Keratinocyte (primary cell): ENCODE measurements around the gene PIK3AP1.

Source experiments
- EZH2 ChIP-seq: IDR thresholded peaks from one replicate; pipeline ENCODE4 v1.6.1; 2012; ENCODE audit warnings: inconsistent platforms, mild to moderate bottlenecking, low read length, moderate library complexity
- TF ChIP-seq, protein P1 (sequence below), 3 experiments: IDR thresholded peaks in 1 of 3; conservative IDR thresholded peaks in 1 of 3; optimal IDR thresholded peaks in 1 of 3; 2 replicates in 2 of 3; 3 replicates in 1 of 3; pipeline versions ENCODE3 to v1.5.1; 2011; ENCODE audit warnings: low read length in 3 of 3, mild to moderate bottlenecking in 3 of 3, moderate library complexity in 2 of 3, control low read depth in 1 of 3, inconsistent platforms in 1 of 3; ENCODE audit not compliant: insufficient read depth in 2 of 3; ENCODE audit errors: extremely low read depth in 1 of 3

DNA sequence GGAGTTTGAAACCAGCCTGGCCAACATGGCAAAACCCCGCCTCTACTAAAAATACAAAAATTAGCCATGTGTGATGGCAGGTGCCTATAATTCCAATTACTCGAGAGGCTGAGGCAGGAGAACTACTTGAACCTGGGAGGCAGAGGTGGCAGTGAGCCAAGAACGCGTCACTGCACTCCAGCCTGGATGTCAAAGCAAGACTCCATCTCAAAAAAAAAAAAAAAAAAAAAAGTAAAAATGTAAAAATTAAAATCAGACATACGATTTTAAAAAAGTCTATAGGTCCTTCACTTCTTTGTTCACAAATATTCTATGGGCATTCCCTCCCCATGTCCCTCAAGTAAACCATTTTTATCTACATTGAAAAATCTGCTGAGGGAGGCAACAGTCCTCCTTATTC lies 171.7 kb downstream of the PIK3AP1 start:
- TF ChIP-seq, protein P1, sequence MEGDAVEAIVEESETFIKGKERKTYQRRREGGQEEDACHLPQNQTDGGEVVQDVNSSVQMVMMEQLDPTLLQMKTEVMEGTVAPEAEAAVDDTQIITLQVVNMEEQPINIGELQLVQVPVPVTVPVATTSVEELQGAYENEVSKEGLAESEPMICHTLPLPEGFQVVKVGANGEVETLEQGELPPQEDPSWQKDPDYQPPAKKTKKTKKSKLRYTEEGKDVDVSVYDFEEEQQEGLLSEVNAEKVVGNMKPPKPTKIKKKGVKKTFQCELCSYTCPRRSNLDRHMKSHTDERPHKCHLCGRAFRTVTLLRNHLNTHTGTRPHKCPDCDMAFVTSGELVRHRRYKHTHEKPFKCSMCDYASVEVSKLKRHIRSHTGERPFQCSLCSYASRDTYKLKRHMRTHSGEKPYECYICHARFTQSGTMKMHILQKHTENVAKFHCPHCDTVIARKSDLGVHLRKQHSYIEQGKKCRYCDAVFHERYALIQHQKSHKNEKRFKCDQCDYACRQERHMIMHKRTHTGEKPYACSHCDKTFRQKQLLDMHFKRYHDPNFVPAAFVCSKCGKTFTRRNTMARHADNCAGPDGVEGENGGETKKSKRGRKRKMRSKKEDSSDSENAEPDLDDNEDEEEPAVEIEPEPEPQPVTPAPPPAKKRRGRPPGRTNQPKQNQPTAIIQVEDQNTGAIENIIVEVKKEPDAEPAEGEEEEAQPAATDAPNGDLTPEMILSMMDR (optimal IDR thresholded peaks at IDR 0.05 in 1 of 3, IDR thresholded peaks at IDR 0.05 in 1 of 3, conservative IDR thresholded peaks at IDR 0.05 in 1 of 3; ENCODE audit: extremely low read depth in 1 of 3, insufficient read depth in 2 of 3, low read length in 3 of 3), result no peak
- no peak for TF ChIP-seq EZH2
